Endothelial cell of hepatic sinusoid (primary cell): ENCODE results near the gene FBXO47.
"Not testable (repeated sequence)": the region's sequence is repeated elsewhere in the genome, so short reads cannot be mapped to it uniquely, and the experiment has no call there.

Source experiments
- in situ Hi-C: cut with HindIII; loops from 2 replicates; pipeline ENCODE4 v1.10.0; 2017; ENCODE audit warnings: low sequenced_read_pairs

The FBXO47 gene

GRCh38 chr17:38925263-38925995, 41.8 kb downstream of the FBXO47 start, which contains the start of gene LASP1NB:
LASP1NB (plus strand) TSS chr17:38925614.
- in situ Hi-C loops: loop anchor here (10.0 kb wide), 1 partner anchor 51 kb away; the partner anchor contains the start of gene LASP1

- in situ Hi-C loops: loop anchor here (10.0 kb wide), 1 partner anchor 48 kb away; the partner anchor contains the start of gene LASP1
These were observed 44.5 kb downstream of the FBXO47 start for GRCh38 chr17:38922538-38923297.

GRCh38 chr17:38921756-38922411, 45.3 kb downstream of the FBXO47 start:
- in situ Hi-C loops: loop anchor here (10.0 kb wide), 1 partner anchor 47 kb away; the partner anchor contains the start of gene LASP1

- in situ Hi-C loops: loop anchor here (10.0 kb wide), 1 partner anchor 46 kb away; the partner anchor contains the start of gene LASP1
These were observed 46.6 kb downstream of the FBXO47 start for GRCh38 chr17:38920374-38921291.

GRCh38 chr17:38919316-38920078, 47.7 kb downstream of the FBXO47 start:
- in situ Hi-C loops: loop anchor here (10.0 kb wide), 1 partner anchor 45 kb away; the partner anchor contains the start of gene LASP1

GRCh38 chr17:38918916-38919315, 48.3 kb downstream of the FBXO47 start:
- in situ Hi-C loops: no loop called here

DNA sequence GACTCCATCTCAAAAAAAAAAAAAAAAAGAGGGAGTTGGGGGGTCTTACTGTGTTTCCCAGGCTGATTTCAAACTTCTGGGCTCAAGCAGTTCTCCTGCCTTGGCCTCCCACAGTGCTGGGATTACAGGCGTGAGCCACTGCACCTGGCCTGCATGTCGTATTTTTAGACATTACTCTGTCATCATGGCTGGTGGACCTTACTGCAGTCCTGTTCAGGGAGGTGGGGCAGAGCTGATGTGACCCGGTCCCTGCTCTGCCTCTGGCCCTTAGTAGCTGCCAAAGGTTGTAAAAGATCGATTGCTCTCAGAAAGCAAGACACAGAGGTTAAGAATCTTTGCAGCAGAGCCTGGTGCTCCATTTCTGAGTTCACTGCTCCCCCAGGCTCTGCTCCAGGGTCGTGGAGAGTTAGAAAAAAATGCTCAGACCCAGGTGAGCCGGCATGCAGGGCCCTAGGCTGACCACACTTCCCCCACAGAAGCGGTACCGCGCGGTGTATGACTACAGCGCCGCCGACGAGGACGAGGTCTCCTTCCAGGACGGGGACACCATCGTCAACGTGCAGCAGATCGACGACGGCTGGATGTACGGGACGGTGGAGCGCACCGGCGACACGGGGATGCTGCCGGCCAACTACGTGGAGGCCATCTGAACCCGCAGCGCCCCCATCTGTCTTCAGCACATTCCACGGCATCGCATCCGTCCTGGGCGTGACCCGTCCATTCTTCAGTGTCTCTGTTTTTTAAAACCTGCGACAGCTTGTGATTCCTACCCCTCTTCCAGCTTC, 48.9 kb downstream of the FBXO47 start:
- in situ Hi-C loops: no loop called here

DNA sequence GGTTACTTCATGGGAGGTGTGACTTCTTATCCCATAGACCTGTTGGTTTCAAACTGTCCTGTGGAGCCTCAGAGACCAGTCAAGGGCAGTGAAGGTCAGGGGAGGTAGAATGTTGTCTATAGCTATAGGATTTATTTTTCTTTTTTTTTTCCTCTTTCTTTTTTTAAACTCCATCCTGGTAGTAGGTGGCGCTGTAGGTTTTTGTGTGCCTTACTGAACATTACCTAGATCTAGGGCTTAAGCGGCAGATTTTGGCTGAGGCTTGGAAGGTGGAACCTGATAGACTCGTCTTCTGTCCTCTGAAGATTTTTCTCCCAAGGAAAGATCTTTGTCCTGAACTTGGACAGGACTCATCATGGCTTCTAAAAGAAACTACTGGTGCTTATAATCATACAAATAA, 49.9 kb downstream of the FBXO47 start:
- in situ Hi-C loops: no loop called here

- in situ Hi-C loops: no loop called here
These were observed 50.4 kb downstream of the FBXO47 start for GRCh38 chr17:38916771-38917170.

- in situ Hi-C loops: no loop called here
These were observed 51.6 kb downstream of the FBXO47 start for GRCh38 chr17:38915639-38915995.

GRCh38 chr17:38914741-38915638, 52.2 kb downstream of the FBXO47 start:
- in situ Hi-C loops: no loop called here

DNA sequence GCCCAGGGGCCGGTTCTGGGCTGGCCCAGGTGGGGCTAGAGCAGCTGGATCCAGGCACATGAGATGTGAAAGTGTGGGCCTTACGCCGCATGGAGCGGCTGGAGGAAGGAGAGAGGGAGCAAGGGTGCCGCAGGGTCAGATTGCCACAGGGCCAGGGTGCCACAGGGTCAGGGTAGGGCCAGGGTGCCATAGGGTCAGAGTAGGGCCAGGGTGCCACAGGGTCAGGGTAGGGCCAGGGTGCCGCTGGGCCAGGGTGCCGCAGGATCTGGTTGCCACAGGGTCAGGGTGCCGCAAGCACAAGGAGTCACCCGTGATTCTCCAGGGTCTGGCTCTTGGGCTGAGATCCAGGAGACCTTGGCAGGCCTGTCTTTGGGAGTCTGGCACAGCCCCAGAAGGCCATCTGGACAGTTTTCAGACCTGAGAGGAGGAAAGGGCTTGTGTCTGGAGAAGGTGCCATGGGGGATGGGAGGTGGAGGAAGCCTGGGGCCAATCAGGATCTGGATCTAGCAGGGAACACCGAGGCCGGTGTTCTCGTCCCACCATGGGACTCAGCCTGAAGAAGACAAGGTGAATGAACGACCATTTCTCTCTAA, 54.9 kb downstream of the FBXO47 start:
- in situ Hi-C loops: no loop called here

DNA sequence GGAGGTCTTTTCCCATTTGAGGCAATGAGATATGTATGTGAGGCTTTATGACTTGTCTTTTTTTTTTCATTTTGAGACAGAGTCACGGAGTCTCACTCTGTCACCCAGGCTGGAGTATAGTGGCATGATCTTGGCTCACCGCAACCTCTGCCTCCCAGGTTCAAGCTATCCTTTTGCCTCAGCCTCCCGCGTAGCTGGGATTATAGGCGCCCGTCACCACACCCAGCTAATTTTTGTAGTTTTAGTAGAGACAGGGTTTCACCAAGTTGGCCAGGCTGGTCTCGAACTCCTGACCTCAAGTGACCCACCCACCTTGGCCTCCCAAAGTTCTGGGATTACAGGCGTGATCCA, 55.5 kb downstream of the FBXO47 start:
- in situ Hi-C loops: not testable (repeated sequence)

DNA sequence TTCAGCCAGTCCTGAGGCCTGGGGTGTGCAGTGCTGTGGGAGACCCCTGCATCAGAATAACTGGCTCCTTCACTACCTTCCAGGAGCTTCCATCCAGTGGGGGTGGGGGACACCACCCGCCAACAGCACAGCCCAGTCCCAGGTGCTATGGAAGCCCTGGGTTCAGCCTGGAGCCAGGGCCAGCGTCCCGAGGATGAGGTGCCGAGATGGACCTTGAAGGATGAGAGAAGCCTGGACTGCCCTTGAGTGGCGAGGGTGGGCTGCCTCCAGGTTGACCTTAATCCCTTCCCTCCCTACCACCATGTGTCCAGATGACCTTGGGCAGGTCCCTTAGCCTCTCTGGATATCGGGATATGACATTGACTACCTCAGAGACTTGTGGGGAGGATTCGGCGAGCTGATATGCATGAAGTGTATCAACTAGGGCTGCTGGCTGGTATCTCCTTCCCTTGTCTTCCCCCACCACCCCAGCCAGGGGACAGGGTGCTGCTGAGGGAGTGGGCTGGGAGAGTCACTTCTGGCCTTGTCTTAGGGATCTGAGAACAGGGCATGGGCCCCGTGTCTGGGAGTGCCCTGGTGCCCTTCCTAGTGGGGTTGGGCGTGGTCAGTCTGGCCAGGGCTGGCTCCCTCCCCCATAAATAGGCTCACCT, 56.0 kb downstream of the FBXO47 start:
- in situ Hi-C loops: no loop called here

DNA sequence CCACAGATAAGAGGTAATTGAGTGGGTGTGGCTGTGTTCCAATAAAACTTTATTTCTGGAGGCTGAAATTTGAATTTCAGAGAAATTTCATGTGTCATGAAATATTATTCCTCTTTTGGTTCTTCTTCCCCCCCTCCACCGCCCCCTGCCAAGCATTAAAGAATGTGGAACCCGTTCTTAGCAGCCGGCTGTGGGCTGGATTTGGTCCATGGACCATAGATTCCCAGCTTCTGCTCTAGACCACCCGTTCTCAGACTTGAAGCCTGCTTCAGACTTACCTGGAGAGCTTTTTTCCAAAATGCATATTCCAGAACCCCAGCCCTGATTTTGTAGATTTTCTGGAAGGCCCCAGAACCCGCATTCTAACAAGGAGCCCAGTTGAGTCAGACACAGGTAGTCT, 56.9 kb downstream of the FBXO47 start:
- in situ Hi-C loops: no loop called here

DNA sequence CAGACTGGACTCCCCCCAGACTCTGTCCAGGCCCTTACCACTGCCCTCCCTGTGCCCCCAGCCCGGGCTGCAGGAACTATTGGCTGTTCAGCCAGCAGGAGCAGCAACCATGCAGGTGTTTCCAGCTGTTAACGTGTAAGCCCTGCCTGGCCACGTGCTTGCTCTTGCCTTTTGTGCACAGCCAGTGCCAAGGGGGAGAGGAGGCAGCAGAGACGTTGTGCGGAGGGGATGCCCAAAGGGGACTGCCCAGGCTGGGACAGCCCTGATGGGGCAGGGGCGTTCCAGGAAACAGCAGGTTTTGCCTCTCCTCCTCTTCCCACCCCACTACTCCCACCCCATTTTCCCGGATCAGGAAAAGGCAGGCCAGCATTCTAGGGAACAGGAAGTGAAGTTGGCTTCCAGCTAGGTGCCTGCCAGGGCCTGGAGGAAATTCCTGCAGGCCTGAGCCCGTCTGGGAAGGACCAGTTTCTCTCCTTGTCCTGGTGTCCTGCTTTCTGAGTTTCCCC, 58.5 kb downstream of the FBXO47 start:
- in situ Hi-C loops: no loop called here
